Glomerular visceral epithelial cell (primary cell): ENCODE measurements around the gene TOPAZ1.

Source experiments
- DNase-seq: peaks from one replicate; pipeline ENCODE4 v3.0.0-alpha.2; 2016; ENCODE audit errors: extremely low spot score

Gene TOPAZ1

DNA sequence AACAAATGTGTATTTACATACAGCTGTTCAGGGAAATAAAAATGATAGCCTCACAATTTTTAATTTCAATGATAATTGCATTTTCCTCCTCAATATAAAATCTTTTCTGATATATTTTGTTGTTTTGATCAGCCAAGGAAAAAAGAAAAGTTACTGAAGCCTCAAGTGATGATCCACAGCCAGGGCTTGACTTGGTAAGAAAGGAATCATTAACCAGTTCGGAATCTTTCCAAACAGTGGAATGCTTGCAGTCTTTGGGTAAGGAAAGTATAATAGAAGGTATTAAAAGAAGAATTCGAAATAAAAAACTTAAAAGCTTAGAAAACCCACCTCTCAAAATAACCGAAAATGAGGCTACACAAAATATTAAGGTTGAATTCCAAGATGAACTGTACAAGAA, 1.0 kb downstream of the TOPAZ1 start:
- peak; percentile 31 for DNase-seq

DNA sequence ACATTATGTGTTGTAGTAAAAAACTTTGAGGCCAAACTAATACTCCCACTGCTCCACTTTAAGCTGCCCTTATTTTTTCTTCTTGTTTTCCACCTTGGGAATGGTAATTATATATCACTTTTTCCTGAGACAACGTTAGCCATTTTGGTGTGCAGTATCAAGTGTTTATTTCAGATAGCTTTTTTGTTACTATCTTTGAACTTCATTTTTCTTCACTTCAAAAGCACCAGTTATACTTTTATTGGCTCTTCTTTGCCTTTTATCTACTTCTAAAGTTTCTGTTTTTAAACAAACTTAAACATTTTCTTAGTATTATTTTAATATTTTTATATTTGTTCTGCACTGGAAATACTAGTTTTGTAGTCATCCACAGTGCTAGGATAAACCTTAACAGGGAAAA, 6.5 kb downstream of the TOPAZ1 start:
- DNase-seq = no peak

DNA sequence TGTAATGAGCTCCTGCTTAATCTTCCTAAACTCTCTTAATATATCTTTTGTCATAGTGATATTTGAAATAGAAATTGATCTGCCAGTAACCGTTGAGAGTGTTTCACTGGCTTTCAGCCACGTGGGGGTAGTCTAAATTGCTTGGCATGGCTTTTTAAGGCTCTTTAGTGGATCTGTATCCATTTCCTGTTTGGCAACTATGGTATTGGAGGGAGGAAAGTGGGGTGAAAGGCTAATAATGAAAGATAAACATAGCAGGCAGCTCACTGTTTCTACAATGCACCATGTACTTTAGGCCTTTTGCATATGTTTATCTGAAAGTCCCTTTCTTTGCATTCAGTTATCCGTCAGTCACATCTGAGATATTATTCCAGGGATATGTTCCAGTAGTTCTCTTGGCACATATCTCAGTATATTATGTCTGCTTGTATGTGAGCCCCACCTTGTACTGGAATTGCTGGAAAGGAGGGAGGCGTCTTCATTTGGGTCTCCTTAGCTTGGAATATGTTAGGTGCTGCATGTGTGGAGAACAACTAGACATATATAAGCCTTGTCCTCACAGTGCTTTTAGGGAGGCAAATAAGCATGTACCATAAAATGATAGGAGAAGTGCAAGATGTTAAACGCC, 10.8 kb downstream of the TOPAZ1 start:
- DNase-seq = no peak

DNA sequence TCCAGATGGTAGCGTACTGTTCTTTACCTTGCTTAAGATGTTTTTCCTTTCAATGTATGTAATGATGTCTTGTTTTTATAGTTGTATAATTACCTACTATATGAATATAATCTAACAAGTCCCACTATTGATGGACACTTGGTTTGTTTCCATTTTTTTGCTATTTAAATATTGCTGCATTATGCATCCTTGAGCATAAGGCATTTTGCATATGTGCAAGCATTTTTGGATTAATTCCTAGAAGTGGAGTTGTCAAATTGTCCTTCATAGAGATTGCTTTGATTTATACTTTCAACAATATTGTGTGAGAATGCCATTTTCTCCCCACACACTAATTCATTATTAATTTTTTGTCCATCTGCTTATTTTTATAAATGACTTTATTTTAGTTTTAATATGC, 17.7 kb downstream of the TOPAZ1 start:
- DNase-seq = no peak

DNA sequence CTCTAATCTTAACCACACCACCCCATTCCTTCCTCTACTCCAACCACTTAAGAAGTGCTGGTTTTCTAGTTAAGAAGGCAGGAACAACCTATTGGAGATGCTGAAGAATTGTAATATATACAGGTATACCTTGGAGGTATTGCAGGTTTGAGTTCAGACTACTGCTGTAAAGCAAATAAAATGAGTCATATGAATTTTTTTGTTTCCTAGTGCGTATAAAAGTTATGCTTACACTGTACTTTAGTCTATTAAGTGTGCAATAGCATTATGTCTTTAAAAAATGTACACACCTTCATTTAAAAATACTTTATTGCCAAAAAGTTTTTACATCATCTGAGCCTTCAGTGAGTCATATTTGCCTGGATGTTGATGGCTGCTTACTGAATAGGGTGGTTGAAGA, 22.5 kb downstream of the TOPAZ1 start:
- DNase-seq = no peak

DNA sequence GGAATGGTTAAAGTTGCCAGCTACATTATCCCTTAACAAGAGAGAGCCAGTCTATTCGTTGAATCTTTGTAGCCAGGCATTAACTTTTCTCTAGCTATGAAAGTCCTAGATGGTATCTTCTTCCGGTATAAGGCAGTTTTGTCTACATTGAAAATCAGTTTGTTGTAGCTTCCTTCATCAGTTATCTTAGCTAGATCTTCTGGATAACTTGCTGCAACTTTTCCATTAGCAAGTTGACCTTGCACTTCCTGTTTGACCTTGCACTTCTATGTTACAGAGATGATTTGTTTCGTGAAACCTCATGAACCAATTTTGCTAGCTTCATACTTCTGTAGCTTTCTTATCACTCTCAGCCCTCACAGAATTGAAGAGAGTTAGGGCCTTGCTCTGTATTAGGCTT, 24.1 kb downstream of the TOPAZ1 start:
- no peak for DNase-seq

DNA sequence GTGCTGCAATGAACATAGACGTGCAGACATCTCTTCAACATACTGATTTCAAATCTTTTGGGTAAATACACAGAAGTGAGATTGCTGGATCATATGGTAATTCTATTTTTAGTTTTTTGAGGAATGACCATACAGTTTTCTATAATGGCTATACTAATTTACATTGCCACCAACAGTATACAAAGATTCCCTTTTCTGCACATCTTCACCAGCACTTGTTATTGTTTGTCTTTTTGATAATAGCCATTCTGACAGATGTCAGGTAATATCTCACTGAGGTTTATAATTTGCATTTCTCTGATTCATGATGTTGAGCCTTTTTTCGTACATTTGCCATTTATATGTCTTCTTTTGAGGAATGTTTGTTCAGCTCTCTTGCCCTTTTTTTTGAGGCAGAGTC, 30.5 kb downstream of the TOPAZ1 start:
- DNase-seq = no peak

DNA sequence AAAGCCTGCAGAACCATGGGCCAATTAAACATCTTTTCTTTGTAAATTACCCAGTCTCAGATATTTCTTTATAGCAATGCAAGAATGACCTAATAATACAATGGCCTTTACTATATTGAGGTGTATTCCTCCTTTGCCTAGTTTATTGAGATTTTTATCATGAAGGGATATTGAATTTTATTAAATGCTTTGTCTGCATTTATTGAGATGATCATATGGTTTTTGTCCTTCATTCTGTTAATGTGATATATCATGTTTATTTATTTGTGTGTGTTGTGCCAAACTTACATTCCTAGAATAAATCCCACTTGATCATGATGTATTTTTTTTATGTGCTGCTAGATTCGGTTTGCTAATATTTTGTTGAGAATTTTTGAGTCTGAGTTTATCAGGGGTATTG, 36.2 kb downstream of the TOPAZ1 start:
- DNase-seq = no peak

DNA sequence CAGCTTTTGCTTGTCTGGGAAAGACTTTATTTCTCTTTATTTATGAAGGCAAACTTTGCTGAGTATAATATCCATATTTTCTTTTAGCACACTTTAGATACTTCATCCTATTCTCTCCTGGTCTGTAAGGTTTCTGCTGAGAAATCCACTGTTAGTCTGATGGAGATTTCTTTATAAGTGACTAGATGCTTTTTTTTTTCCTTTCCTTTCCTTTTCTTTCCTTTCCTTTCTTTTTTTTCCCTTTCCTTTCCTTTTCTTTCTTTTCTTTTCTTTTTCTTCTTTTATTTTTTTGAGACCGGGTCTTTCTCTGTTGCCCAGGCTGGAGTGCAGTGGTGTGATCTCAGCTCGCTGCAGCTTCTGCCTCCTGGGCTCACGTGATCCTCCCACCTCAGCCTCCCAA, 38.4 kb downstream of the TOPAZ1 start:
- no peak for DNase-seq

DNA sequence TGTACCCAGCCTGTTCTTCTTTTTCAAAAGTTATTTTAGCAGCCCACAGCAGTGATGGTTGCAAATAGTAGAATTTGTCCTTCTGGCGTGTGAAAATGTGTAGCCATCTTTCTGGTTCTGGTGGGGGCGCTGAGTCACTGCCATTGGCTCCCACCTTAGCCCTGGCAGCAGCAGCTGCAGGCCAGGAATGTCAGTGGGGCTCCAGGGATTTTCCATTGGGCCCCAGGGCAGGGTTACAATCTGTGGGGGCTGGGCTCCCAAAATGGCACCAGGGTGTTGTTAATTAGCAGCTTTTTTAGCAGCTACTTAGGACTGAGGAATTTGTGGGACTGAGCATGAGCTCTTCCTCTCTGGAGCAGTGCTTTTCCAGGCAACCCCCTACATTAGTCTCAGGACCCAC, 38.9 kb downstream of the TOPAZ1 start:
- DNase-seq = no peak

DNA sequence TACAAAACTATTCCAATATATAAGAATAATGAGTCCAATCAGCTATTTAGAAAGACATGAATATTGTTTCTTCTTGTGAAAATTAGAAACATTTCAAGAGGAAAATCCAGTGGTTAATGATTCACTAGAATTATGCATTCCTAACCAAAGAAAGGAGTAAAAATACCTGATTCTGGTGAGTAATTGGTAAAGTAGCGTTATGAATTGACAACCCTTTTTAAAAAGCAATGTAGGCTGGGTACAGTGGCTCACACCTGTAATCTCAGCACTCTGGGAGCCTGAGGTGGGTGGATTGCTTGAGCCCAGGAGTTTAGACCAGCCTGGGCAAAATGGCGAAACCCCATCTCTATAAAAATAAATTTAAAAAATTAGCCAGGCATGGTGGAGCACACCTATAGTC, 43.3 kb downstream of the TOPAZ1 start:
- DNase-seq = peak; percentile 12

DNA sequence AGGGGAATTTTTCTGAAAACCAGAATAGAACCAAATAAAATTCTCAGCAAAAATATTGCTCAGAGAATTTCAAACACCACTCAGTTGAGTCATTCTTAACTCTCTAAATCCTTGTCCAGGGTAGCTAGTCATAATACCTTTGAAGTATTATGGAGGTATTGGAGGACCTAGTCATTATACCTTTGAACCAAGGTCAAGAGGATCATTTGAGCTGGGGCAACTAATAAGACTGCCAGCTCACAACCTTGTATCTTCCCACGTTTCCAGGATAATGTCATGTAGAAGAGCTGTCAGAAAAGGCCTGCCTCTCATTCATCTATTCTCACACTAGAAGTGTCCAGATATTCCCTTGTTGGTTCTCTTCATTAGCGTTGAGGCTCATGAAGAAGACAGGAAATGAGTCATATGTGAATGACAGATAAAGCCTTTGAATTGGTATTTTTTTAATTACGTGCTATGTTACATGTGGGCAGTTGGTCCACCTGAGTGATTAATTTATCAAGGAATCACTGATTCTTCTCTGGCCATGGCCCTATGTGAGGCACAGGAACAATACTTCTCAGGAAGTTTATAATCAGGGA, 48.3 kb downstream of the TOPAZ1 start:
- DNase-seq = no peak

DNA sequence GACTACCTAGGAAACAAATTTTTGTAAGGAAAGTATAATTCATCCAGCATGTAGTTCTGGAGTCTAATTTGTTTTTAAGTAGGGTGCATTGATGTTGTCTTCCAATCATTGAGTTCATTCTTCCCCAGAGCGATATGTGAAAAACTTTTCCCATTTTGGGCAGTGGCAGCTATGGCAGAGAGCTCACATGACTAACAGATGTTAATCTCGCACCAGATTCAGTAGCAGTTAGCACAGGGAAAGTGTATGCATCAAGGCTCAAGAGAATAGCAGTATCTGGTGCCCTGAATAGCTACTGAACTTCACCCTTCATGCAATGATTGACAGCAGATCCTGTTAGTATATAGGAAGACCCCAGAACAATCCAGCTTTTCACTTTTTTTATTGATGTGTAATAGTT, 50.6 kb downstream of the TOPAZ1 start:
- no peak for DNase-seq

DNA sequence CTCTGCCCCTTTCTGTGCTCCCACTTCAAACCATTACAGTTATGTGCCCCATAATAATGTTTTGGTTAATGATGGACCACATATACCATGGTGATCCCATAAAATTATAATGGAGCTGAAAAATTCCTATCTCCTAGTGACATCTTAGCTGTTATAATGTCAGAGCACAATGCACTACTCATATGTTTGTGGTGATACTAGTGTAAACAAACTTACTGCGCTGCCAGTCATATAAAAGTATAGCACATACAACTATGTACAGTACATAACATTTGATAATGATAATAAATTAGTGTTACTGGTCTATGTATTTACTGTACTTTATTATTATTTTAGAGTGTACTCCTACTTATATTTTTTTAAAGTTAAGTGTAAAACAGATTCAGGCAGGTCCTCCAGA, 51.3 kb downstream of the TOPAZ1 start:
- DNase-seq = no peak

DNA sequence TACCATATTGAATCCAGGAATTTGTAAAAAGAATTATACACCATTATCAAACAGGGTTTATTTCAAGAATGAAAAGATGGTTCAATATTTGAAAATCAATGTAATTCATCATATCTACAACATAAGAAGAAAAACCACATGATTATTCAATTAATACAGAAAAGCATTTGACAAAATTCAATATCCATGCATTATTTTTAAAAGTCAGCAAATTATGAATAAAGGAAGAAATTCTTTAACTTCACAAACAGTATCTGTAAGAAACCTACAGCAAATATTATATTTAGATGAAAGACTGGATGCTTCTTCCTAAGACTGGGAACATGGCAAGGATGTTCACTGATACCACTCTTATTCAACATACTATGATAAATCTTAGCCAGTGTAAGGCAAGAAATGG, 55.6 kb downstream of the TOPAZ1 start:
- DNase-seq = no peak

DNA sequence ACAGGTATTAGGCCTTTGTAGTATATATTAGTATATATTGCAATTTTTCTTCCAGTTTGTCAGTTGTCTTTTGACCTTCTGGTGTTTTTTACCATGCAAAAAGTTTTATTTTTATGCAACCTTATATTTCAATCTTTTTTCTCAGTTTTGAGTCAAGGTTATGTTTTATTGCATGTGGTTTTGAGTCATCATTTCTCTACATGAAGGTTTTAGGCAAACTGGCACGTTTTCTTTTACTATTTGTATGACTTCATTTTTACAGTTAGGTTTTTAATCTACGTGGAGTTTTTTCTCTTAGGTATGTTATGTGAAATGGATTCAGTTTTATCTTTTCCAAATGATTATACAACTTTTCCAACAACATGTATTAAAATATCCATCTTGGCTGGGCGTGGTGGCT, 60.1 kb downstream of the TOPAZ1 start:
- DNase-seq = no peak

DNA sequence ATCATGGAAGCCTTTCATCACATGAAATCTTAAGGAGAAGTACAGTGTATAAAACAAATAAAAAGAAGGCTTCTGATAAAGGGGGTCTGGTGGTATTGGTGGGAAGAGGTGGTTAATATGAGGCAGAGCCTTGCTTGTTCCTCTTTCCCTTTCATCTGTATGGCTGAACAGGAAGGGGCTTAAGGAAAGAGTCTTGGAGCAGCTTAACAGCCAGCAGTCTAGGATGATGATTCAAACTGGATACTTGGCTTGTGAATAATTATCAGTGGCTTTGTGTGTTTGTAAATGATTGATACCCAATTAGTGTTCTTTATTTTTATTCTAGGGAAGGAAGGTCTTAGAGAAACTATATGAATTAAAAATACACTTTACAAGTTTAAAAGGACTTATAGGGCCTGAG, 67.8 kb downstream of the TOPAZ1 start:
- DNase-seq = no peak

DNA sequence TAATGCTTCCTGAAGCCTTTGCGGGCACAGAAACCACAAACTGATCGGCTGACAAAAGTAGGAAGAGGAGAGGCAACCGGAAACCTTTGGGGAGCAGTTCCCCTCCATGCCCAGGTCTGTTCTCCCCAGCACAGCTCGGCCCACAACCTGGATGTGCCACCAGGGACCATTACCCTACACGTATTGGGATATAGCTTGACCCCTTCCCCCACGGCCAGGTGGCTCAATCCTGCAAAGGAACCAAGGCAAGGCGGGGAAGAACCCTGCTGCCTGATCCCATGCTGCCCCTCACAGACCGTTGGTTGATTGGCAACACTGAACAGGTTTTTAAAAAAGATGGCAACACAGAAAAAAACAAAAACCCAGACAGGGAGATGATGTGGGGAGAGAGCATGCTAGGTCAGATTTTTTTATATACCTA, 77.2 kb downstream of the TOPAZ1 start:
- no peak for DNase-seq

DNA sequence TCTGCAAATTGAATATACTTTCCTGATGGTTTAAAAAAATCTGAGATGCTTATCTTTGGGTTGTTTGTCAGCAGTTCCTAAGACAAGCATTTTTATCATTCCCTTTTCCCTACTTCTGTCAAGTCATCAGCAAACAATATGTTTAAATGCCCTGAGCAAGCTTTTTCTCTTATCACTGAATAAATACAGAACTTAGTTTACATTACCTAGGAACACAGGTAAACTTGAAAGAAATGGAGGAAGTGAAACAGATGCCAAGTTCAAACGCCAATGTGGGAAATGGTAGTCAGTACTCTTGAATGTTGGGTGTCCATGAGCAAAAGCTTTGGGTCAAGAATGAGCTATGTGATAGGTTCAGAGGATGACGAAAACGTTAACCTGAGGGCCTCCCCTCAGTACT, 79.6 kb downstream of the TOPAZ1 start:
- DNase-seq = no peak

DNA sequence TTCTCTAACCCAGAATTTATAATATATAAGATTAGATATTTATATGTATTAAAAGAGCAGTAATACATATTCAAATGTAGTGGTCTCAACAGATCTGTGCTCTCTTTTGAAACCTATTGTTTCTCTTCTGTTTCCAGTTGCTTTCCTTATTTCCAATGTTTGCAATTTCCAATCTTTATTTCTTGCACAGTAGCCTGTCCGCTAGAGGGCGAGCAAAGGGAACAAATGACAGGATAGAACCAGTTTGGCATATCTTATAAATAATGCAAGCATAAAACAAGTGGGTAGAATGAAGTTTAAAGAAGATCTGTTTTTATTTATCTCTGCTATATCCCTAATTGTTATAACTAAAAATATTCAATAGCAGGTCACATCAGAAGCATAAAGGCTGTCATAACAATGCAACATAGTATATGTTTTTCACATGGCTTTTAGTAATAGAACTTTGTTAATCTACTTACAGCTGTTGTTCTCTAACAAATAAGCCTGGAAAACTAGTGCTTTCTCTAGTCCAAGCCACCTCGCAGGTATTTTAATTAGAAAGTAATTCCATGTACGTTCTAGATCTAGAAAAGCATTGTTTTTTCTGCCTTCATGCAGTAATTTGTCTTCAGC, 81.8 kb downstream of the TOPAZ1 start:
- peak; percentile 65 for DNase-seq

DNA sequence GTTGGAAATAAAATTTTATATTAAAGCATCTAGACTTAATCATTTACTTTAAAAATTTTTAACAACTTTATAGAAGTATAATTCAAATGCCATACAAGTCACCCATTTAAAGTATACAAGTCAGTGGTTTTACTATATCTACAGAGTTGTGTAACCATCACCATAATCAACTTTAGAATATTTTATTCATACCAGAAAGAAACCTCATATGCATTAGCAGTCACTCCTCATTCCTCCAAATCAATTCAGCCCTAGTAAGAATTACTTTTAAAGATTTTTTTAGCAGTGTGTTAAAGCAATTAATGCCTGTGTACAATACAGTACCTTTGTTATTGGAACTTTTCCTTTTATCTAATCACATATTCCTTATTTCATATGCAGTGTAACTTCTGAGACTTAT, 82.9 kb downstream of the TOPAZ1 start:
- DNase-seq = no peak

DNA sequence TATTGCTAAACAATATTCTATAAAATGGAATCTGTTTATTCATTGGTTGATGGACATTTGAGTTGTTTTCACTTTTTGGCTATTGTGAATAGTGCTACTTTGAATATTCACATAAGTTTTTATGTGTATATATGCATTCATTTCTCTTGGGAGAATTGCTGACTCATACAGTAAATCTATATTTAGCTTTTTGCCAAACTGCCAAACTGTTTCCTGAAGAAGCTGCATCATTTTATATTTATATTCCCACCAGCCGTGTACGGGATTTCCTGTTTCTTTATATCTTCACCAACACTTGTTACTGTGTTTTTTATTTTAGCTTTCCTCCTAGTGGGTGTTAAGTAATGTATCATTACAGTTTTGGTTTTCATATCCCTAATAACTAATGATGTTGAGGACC, 84.3 kb downstream of the TOPAZ1 start:
- no peak for DNase-seq

DNA sequence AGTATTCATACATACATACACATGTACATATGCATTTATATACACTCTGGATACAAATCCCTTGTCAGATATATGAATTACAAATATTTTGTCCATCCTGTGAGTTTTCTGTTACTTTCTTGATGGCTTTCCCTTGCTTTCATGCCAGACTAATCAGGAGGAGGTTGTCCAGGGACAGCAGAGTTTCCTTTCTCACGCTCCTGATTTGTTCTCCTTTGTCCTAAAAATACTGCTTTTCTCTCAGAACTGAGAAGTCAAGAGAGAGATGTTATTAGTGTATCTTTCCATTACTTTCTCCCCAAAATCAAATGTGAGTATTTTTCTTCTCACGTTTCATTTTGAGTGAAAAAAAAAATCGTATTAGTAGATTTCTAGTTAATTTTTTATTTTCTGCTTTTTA, 84.8 kb downstream of the TOPAZ1 start:
- no peak for DNase-seq

DNA sequence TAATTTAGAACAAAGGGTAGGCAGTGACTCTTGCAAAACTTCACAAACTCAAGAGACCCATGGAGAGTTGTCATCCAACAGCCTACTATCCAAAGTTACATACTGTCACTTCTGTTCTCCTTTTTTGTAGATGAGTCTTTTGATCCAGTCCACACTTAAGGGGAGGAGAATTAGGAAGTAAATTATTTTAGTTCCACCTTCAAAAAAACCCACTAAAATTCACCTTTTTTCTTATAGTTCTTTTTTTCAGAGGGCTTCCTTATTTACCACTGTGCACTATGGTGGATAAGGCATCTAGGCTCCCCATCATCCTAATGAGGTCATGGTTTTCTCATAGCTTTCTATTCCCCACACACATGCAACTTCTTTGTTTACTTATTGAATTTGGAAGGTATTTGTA, 88.3 kb downstream of the TOPAZ1 start:
- no peak for DNase-seq
